Progenitor cell of endocrine pancreas (in vitro differentiated cells): ENCODE measurements around the gene USP38. TPM values are rescaled to one million over a fixed set of nuclear protein-coding genes. Genes with fewer than 3 reads are reported as not detected.
"Not testable (repeated sequence)": the region's sequence is repeated elsewhere in the genome, so short reads cannot be mapped to it uniquely, and the experiment has no call there.

Experiments used
- DNase-seq: peaks from one replicate; pipeline ENCODE4 v3.0.0; 2021; ENCODE audit warnings: low spot score; ENCODE audit not compliant: unreplicated experiment
- H3K27ac Mint-ChIP-seq: 2 replicates; pipeline ENCODE4 v1.8.0; 2021; ENCODE audit warnings: mild to moderate bottlenecking, moderate library complexity, mixed read lengths
- H3K27me3 Mint-ChIP-seq: 2 replicates; pipeline ENCODE4 v1.8.0; 2021; ENCODE audit warnings: mixed read lengths
- H3K36me3 Mint-ChIP-seq: 2 replicates; pipeline ENCODE4 v1.8.0; 2022; ENCODE audit warnings: mixed read lengths; ENCODE audit not compliant: insufficient read depth
- H3K4me1 Mint-ChIP-seq: 2 replicates; pipeline ENCODE4 v1.8.0; 2021; ENCODE audit warnings: low read depth, mixed read lengths
- H3K4me3 Mint-ChIP-seq: 2 replicates; pipeline ENCODE4 v1.8.0; 2021; ENCODE audit warnings: low read depth, mild to moderate bottlenecking, moderate library complexity, mixed read lengths
- H3K9me3 Mint-ChIP-seq: 2 replicates; pipeline ENCODE4 v1.8.0; 2021; ENCODE audit warnings: low read depth, mixed read lengths
- CTCF ChIP-seq: fragments of 200-600 bp; sonication (generic); IDR thresholded peaks from one replicate; pipeline ENCODE4 v1.5.0; 2021; ENCODE audit warnings: antibody characterized with exemption, mild to moderate bottlenecking; ENCODE audit not compliant: unreplicated experiment
- total RNA-seq: library from RNA; stranded (reverse); gene quantifications from 2 replicates; pipeline ENCODE4 v1.2.1, GENCODE V29; 2021

The USP38 gene
- total RNA-seq, 1 donor from 2014 or later = 23.3 TPM

- TF ChIP-seq CTCF = no peak
- peaks cover 4% of the 10 kb centered on the region for H3K9me3 Mint-ChIP-seq
- H3K27me3 Mint-ChIP-seq = no peaks in the 10 kb centered on the region
- no peaks in the 10 kb centered on the region for H3K4me1 Mint-ChIP-seq
- no peaks in the 10 kb centered on the region for H3K36me3 Mint-ChIP-seq
- no peak overlapping the region for H3K4me3 Mint-ChIP-seq
- DNase-seq = no peak
- no peak overlapping the region for H3K27ac Mint-ChIP-seq
Measured at GRCh38 chr4:143163614-143164013, 21.1 kb upstream of the USP38 start.

GRCh38 chr4:143166722-143167121 lies 18.0 kb upstream of the USP38 start:
- H3K4me3 Mint-ChIP-seq, H3K36me3 Mint-ChIP-seq, H3K27ac Mint-ChIP-seq, DNase-seq, H3K9me3 Mint-ChIP-seq, H3K27me3 Mint-ChIP-seq, H3K4me1 Mint-ChIP-seq: not testable (repeated sequence)

DNA sequence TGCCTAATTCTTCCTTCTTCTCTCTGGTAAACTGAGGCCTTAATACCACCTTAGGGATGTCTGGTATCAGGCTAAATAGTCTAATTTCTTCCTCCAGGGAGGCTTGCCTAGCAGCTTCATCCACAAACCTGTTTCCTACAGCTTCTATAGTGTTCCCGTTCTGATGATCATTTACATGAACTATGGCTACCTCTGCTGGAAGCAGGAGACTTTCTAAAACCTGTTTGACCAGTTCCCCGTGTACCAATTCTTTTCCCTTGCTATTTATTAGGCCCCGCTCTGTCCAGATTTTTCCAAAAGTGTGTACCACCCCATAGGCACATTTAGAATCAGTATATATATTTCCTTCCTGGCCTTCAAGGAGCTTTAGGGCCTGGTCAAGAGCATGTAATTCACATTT lies 5.8 kb upstream of the USP38 start:
- H3K36me3 Mint-ChIP-seq = peaks cover 1% of the 10 kb centered on the region
- TF ChIP-seq CTCF = no peak
- H3K27ac Mint-ChIP-seq = no peak overlapping the region
- DNase-seq = no peak
- H3K4me3 Mint-ChIP-seq = no peak overlapping the region
- H3K27me3 Mint-ChIP-seq = no peaks in the 10 kb centered on the region
- H3K9me3 Mint-ChIP-seq = peaks cover 22% of the 10 kb centered on the region
- peaks cover 8% of the 10 kb centered on the region for H3K4me1 Mint-ChIP-seq

DNA sequence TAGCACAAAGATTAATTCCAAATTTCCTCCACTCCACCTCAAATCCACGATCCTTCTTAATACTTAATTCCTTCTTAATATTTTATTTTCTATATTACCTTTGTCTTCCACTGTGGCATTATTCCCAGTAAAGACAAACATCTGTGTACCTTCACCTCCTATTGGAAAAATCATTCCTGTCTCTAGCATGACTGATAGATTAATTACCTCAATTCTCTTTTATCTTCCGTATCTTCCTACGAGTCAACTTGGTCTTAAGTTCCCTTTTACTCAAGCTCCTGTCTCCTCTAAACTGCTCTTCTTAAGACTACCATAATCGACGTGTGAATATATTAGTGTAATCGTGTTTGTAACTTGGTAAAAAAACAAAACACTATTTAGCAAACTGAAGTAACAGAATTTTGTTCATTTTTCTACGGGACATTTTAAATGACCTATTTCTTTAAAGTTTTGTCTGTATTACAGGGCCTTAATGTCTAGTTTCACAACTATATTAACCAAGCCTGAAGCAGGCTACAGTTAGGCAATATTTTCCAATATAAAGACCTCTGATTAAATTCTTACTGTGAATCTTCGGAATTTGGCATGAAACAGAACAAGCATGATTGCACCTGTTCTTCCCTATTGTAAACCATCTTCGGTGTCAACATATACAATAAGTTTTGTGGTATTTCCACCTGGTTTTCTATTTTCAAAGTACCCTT lies 1.1 kb upstream of the USP38 start:
- H3K27ac Mint-ChIP-seq = peak overlapping the region; percentile 95
- H3K27me3 Mint-ChIP-seq = no peaks in the 10 kb centered on the region

DNA sequence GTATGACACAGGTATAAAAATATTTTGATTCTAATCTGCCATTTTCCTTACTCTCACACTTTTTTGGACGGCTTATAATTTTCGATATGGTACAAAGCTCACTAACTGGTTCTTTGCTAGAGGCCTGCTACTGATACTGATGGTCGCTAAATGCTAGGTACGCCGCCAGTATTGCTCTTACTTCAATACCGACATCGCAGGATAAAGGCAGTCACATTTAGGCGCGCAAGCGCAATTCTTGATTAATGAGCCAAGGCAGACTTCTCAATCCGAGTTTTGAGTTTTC lies 557 bp upstream of the USP38 start:
- Mint-ChIP-seq H3K27me3 (no peaks in the 10 kb centered on the region), H3K9me3 (peaks cover under 1% of the 10 kb centered on the region), H3K4me3 (peak overlapping the region; percentile 97)

More for the DNA sequence above, 1.1 kb upstream of the USP38 start:
- no peak for TF ChIP-seq CTCF
- H3K4me1 Mint-ChIP-seq = peaks cover 33% of the 10 kb centered on the region
- H3K9me3 Mint-ChIP-seq = peaks cover 6% of the 10 kb centered on the region
- H3K36me3 Mint-ChIP-seq = no peaks in the 10 kb centered on the region
- peak overlapping the region; percentile 97 for H3K4me3 Mint-ChIP-seq
- no peak for DNase-seq

More for the DNA sequence above, 557 bp upstream of the USP38 start:
- H3K4me1 Mint-ChIP-seq = peaks cover 35% of the 10 kb centered on the region
- H3K27ac Mint-ChIP-seq = peak overlapping the region; percentile 95
- no peaks in the 10 kb centered on the region for H3K36me3 Mint-ChIP-seq
- no peak for DNase-seq
- TF ChIP-seq CTCF = no peak
